ENCODE results near the gene CYLC1. TPM values are rescaled to one million over a fixed set of nuclear protein-coding genes. Genes with fewer than 3 reads are reported as not detected.

CYLC1 gene
- total RNA-seq, 1 experiment from 2014 or later, result not detected

DNA sequence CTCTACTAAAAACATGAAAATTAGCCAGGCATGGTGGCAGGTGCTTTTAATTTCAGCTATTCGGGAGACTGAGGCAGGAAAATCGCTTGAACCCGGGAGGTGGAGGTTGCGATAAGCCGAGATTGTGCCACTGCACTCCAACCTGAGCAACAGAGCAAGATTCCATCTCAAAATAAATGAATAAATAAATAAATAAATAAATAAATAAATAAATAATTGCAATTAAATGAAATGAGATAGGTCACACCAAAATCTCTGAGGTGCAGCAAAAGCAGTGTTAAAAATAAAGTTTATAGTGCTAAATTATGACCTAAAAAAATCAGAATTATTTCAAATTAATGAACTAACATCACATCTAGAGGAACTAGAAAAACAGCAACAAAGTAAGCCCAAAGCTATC lies 13.6 kb upstream of the CYLC1 start:
- Mint-ChIP-seq H3K4me1 (ENCODE audit: low read depth, unreplicated experiment) (no peaks in the 10 kb centered on the region), H3K27me3 (ENCODE audit: unreplicated experiment) (no peaks in the 10 kb centered on the region), H3K36me3 (ENCODE audit: insufficient read depth, unreplicated experiment) (no peaks in the 10 kb centered on the region), H3K27ac (ENCODE audit: unreplicated experiment) (no peak overlapping the region), H3K4me3 (ENCODE audit: low read depth, unreplicated experiment) (no peak overlapping the region), H3K9me3 (ENCODE audit: low read depth, unreplicated experiment) (no peaks in the 10 kb centered on the region)
- DNase-seq, result no peak
- intact Hi-C loops (cut with micrococcal nuclease; ENCODE audit: unreplicated experiment), result no loop called here
- no TSS peak for BruUV-seq (replicated peaks)
- CTCF ChIA-PET, result no interaction called here
- TF ChIP-seq, protein P1, sequence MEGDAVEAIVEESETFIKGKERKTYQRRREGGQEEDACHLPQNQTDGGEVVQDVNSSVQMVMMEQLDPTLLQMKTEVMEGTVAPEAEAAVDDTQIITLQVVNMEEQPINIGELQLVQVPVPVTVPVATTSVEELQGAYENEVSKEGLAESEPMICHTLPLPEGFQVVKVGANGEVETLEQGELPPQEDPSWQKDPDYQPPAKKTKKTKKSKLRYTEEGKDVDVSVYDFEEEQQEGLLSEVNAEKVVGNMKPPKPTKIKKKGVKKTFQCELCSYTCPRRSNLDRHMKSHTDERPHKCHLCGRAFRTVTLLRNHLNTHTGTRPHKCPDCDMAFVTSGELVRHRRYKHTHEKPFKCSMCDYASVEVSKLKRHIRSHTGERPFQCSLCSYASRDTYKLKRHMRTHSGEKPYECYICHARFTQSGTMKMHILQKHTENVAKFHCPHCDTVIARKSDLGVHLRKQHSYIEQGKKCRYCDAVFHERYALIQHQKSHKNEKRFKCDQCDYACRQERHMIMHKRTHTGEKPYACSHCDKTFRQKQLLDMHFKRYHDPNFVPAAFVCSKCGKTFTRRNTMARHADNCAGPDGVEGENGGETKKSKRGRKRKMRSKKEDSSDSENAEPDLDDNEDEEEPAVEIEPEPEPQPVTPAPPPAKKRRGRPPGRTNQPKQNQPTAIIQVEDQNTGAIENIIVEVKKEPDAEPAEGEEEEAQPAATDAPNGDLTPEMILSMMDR (IDR thresholded peaks at IDR 0.05; ENCODE audit: unreplicated experiment), result no peak

DNA sequence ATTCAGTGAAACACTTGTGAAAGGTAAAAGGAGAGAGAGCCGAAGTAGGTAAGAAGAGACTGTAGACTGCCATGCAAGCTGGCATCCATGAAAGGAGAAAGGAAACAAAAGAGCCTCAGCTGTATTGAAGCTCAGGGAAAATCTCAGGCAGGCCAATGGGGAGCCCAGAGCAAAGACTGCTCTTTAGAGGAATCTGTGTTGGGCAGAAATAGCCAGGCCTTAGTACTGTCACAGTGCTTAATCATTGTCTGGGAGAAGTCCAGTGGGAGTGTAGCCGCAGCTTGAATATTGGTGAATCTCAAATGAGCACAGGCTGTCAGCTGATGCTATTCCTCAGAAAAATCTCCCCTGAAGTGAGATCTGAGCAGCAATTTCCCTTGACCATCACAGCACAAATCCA lies 27.6 kb downstream of the CYLC1 start:
- Mint-ChIP-seq H3K9me3 (ENCODE audit: low read depth, unreplicated experiment) (peaks cover 8% of the 10 kb centered on the region), H3K27me3 (ENCODE audit: unreplicated experiment) (no peaks in the 10 kb centered on the region), H3K4me1 (ENCODE audit: low read depth, unreplicated experiment) (no peaks in the 10 kb centered on the region), H3K36me3 (ENCODE audit: insufficient read depth, unreplicated experiment) (no peaks in the 10 kb centered on the region), H3K4me3 (ENCODE audit: low read depth, unreplicated experiment) (no peak overlapping the region), H3K27ac (ENCODE audit: unreplicated experiment) (no peak overlapping the region)
- intact Hi-C loops (cut with micrococcal nuclease; ENCODE audit: unreplicated experiment), result no loop called here
- no TSS peak for BruUV-seq (replicated peaks)
- TF ChIP-seq, protein P1 (IDR thresholded peaks at IDR 0.05; ENCODE audit: unreplicated experiment), result no peak
- CTCF ChIA-PET, result no interaction called here
- no peak for DNase-seq

GRCh38 chrX:83892433-83892832 lies 31.5 kb downstream of the CYLC1 start:
- no peak for DNase-seq
- Mint-ChIP-seq H3K4me3 (ENCODE audit: low read depth, unreplicated experiment) (no peak overlapping the region), H3K27ac (ENCODE audit: unreplicated experiment) (no peak overlapping the region), H3K4me1 (ENCODE audit: low read depth, unreplicated experiment) (no peaks in the 10 kb centered on the region), H3K36me3 (ENCODE audit: insufficient read depth, unreplicated experiment) (no peaks in the 10 kb centered on the region), H3K27me3 (ENCODE audit: unreplicated experiment) (no peaks in the 10 kb centered on the region), H3K9me3 (ENCODE audit: low read depth, unreplicated experiment) (peaks cover 12% of the 10 kb centered on the region)
- intact Hi-C loops (cut with micrococcal nuclease; ENCODE audit: unreplicated experiment), result no loop called here
- CTCF ChIA-PET, result no interaction called here
- BruUV-seq (replicated peaks), result no TSS peak
- TF ChIP-seq, protein P1 (IDR thresholded peaks at IDR 0.05; ENCODE audit: unreplicated experiment), result no peak

GRCh38 chrX:83906921-83907320 lies 46.0 kb downstream of the CYLC1 start:
- CTCF ChIA-PET, result no interaction called here
- no peak for DNase-seq
- TF ChIP-seq, protein P1 (IDR thresholded peaks at IDR 0.05; ENCODE audit: unreplicated experiment), result no peak
- Mint-ChIP-seq H3K9me3 (ENCODE audit: low read depth, unreplicated experiment) (peaks cover 5% of the 10 kb centered on the region), H3K27me3 (ENCODE audit: unreplicated experiment) (no peaks in the 10 kb centered on the region), H3K4me1 (ENCODE audit: low read depth, unreplicated experiment) (no peaks in the 10 kb centered on the region), H3K36me3 (ENCODE audit: insufficient read depth, unreplicated experiment) (no peaks in the 10 kb centered on the region), H3K4me3 (ENCODE audit: low read depth, unreplicated experiment) (no peak overlapping the region), H3K27ac (ENCODE audit: unreplicated experiment) (no peak overlapping the region)
- BruUV-seq (replicated peaks), result no TSS peak
- intact Hi-C loops (cut with micrococcal nuclease; ENCODE audit: unreplicated experiment), result no loop called here

Data from Calu3 (cell line).